ENCODE measurements around the gene ZNF365. TPM values are rescaled to one million over a fixed set of nuclear protein-coding genes. Genes with fewer than 3 reads are reported as not detected.
"Not testable (repeated sequence)": the region's sequence is repeated elsewhere in the genome, so short reads cannot be mapped to it uniquely, and the experiment has no call there.

Gene ZNF365
- total RNA-seq, 1 donor from 2014 or later = not detected

GRCh38 chr10:62373639-62373994 lies 552 bp upstream of the ZNF365 start:
- POLR2A ChIA-PET = no interaction called here

GRCh38 chr10:62374862-62375710 lies 917 bp downstream of the ZNF365 start:
- no peak for DNase-seq
- Mint-ChIP-seq H3K27me3 (peaks cover 12% of the 10 kb centered on the region), H3K36me3 (ENCODE audit: low read depth) (no peaks in the 10 kb centered on the region), H3K9me3 (no peaks in the 10 kb centered on the region), H3K4me1 (peaks cover 10% of the 10 kb centered on the region), H3K27ac (no peak overlapping the region), H3K4me3 (peak overlapping the region; percentile 81)
- intact Hi-C loops (cut with micrococcal nuclease) = loop anchor here (10.0 kb wide), 1 partner anchor 330 kb away; no protein-coding TSS in a partner anchor
- ChIA-PET POLR2A (no interaction called here), CTCF (no interaction called here)
- TF ChIP-seq CTCF (IDR thresholded peaks at IDR 0.05) = no peak
- peak; percentile 64 for ATAC-seq (ENCODE audit: low read depth)

More at GRCh38 chr10:62373639-62373994, 552 bp upstream of the ZNF365 start:
- no peak for DNase-seq
- no peak for ATAC-seq (ENCODE audit: low read depth)
- no peak overlapping the region for H3K27ac Mint-ChIP-seq
- H3K4me3 Mint-ChIP-seq = peak overlapping the region; percentile 74
- H3K27me3 Mint-ChIP-seq = peaks cover 12% of the 10 kb centered on the region
- no peaks in the 10 kb centered on the region for H3K36me3 Mint-ChIP-seq (ENCODE audit: low read depth)
- TF ChIP-seq CTCF (IDR thresholded peaks at IDR 0.05) = no peak
- CTCF ChIA-PET = no interaction called here
- H3K4me1 Mint-ChIP-seq = peaks cover 10% of the 10 kb centered on the region
- no peaks in the 10 kb centered on the region for H3K9me3 Mint-ChIP-seq
- intact Hi-C loops (cut with micrococcal nuclease) = loop anchor here (10.0 kb wide), 1 partner anchor 329 kb away; no protein-coding TSS in a partner anchor

GRCh38 chr10:62376071-62377025 lies 2.2 kb downstream of the ZNF365 start:
- Mint-ChIP-seq H3K27ac (no peak overlapping the region), H3K27me3 (peaks cover 12% of the 10 kb centered on the region), H3K36me3 (ENCODE audit: low read depth) (no peaks in the 10 kb centered on the region), H3K4me1 (peaks cover 10% of the 10 kb centered on the region), H3K4me3 (no peak overlapping the region), H3K9me3 (no peaks in the 10 kb centered on the region)
- DNase-seq (no peak), ATAC-seq (ENCODE audit: low read depth) (no peak)
- no peak for TF ChIP-seq CTCF (IDR thresholded peaks at IDR 0.05)
- POLR2A ChIA-PET = no interaction called here
- intact Hi-C loops (cut with micrococcal nuclease) = loop anchor here (10.0 kb wide), 1 partner anchor 332 kb away; no protein-coding TSS in a partner anchor
- CTCF ChIA-PET = no interaction called here

- Mint-ChIP-seq H3K9me3 (no peaks in the 10 kb centered on the region), H3K27me3 (peaks cover 12% of the 10 kb centered on the region), H3K27ac (no peak overlapping the region), H3K36me3 (ENCODE audit: low read depth) (no peaks in the 10 kb centered on the region), H3K4me3 (no peak overlapping the region), H3K4me1 (peaks cover 10% of the 10 kb centered on the region)
- ChIA-PET POLR2A (no interaction called here), CTCF (no interaction called here)
- no peak for TF ChIP-seq CTCF (IDR thresholded peaks at IDR 0.05)
- ATAC-seq (ENCODE audit: low read depth) = no peak
- intact Hi-C loops (cut with micrococcal nuclease) = loop anchor here (10.0 kb wide), 1 partner anchor 332 kb away; no protein-coding TSS in a partner anchor
- no peak for DNase-seq
Observed at GRCh38 chr10:62377026-62377415, 2.9 kb downstream of the ZNF365 start.

GRCh38 chr10:62377966-62378365 lies 3.8 kb downstream of the ZNF365 start:
- CTCF ChIA-PET = no interaction called here
- Mint-ChIP-seq H3K4me1 (peaks cover 10% of the 10 kb centered on the region), H3K36me3 (ENCODE audit: low read depth) (no peaks in the 10 kb centered on the region), H3K9me3 (no peaks in the 10 kb centered on the region), H3K4me3 (no peak overlapping the region), H3K27ac (no peak overlapping the region), H3K27me3 (peaks cover 10% of the 10 kb centered on the region)
- DNase-seq = no peak
- intact Hi-C loops (cut with micrococcal nuclease) = loop anchor here (10.0 kb wide), 1 partner anchor 333 kb away; no protein-coding TSS in a partner anchor
- no peak for ATAC-seq (ENCODE audit: low read depth)
- no peak for TF ChIP-seq CTCF (IDR thresholded peaks at IDR 0.05)
- POLR2A ChIA-PET = no interaction called here

GRCh38 chr10:62378877-62379276 lies 4.7 kb downstream of the ZNF365 start:
- DNase-seq; ATAC-seq (ENCODE audit: low read depth); H3K27ac Mint-ChIP-seq; POLR2A ChIA-PET; CTCF ChIA-PET; H3K4me3 Mint-ChIP-seq; H3K4me1 Mint-ChIP-seq; H3K36me3 Mint-ChIP-seq (ENCODE audit: low read depth); H3K9me3 Mint-ChIP-seq: not testable (repeated sequence)
- peaks cover 11% of the 10 kb centered on the region for H3K27me3 Mint-ChIP-seq
- intact Hi-C loops (cut with micrococcal nuclease) = loop anchor here (10.0 kb wide), 1 partner anchor 334 kb away; no protein-coding TSS in a partner anchor

Measured in activated B cell treated with CpG ODN at 0.5 μM for 24 hours (primary cell).